Neural progenitor cell (in vitro differentiated cells): ENCODE data around the gene PPP2R1B. TPM values are rescaled to one million over a fixed set of nuclear protein-coding genes. Genes with fewer than 3 reads are reported as not detected.

Experiments used
- DNase-seq: peaks from one replicate; pipeline ENCODE4 v3.0.0-alpha.2; 2016; ENCODE audit warnings: low spot score
- H2AFZ ChIP-seq: fragments of 200-600 bp; sonication (generic); replicated peaks from 2 replicates; pipeline ENCODE4 v1.6.1; 2016; ENCODE audit warnings: antibody characterized with exemption
- H3F3A ChIP-seq: fragments of 200-600 bp; sonication (generic); 2 replicates; pipeline ENCODE4 v1.6.1; 2016; ENCODE audit warnings: antibody characterized with exemption, low read depth
- H3K27ac ChIP-seq: fragments of 200-600 bp; sonication (generic); 2 replicates; pipeline ENCODE4 v1.5.1; 2016; ENCODE audit warnings: mild to moderate bottlenecking
- H3K27me3 ChIP-seq: fragments of 200-600 bp; sonication (generic); 2 replicates; pipeline ENCODE4 v1.6.1; 2016; ENCODE audit warnings: mild to moderate bottlenecking, moderate library complexity
- H3K36me3 ChIP-seq: fragments of 200-600 bp; sonication (generic); 2 replicates; pipeline ENCODE4 v1.5.1; 2016
- H3K4me1 ChIP-seq: fragments of 200-600 bp; sonication (generic); 2 replicates; pipeline ENCODE4 v1.6.1; 2016; ENCODE audit warnings: mixed run types
- H3K4me2 ChIP-seq: fragments of 200-600 bp; sonication (generic); 2 replicates; pipeline ENCODE4 v1.6.1; 2016
- H3K4me3 ChIP-seq: fragments of 200-600 bp; sonication (generic); 2 replicates; pipeline ENCODE4 v1.5.1; 2016
- H3K79me2 ChIP-seq: fragments of 200-600 bp; sonication (generic); 2 replicates; pipeline ENCODE4 v1.6.1; 2016; ENCODE audit warnings: low read depth
- H3K9ac ChIP-seq: fragments of 200-600 bp; sonication (generic); 2 replicates; pipeline ENCODE4 v1.6.1; 2016
- H3K9me3 ChIP-seq: fragments of 200-600 bp; sonication (generic); 2 replicates; pipeline ENCODE4 v1.5.1; 2016; ENCODE audit warnings: low read depth
- H4K20me1 ChIP-seq: fragments of 200-600 bp; sonication (generic); 2 replicates; pipeline ENCODE4 v1.6.1; 2016; ENCODE audit warnings: low read depth
- H3K27ac Mint-ChIP-seq: 3 replicates; pipeline ENCODE4 v1.8.0; 2021; ENCODE audit warnings: mixed read lengths
- H3K27me3 Mint-ChIP-seq: 2 replicates; pipeline ENCODE4 v1.8.0; 2022; ENCODE audit warnings: low read depth, mild to moderate bottlenecking, inconsistent platforms, moderate library complexity, mixed read lengths; ENCODE audit not compliant: insufficient read depth
- H3K36me3 Mint-ChIP-seq: 3 replicates; pipeline ENCODE4 v1.8.0; 2021; ENCODE audit warnings: mixed read lengths
- H3K4me1 Mint-ChIP-seq: 3 replicates; pipeline ENCODE4 v1.8.0; 2021; ENCODE audit warnings: mixed read lengths
- H3K4me3 Mint-ChIP-seq: 3 replicates; pipeline ENCODE4 v1.8.0; 2021; ENCODE audit warnings: mild to moderate bottlenecking, moderate library complexity, mixed read lengths
- H3K9me3 Mint-ChIP-seq: 3 replicates; pipeline ENCODE4 v1.8.0; 2020; ENCODE audit warnings: mixed read lengths
- EZH2 ChIP-seq: fragments of 200-600 bp; sonication (generic); IDR thresholded peaks from 2 replicates; pipeline ENCODE4 v1.6.1; 2017; ENCODE audit warnings: antibody characterized with exemption, mild to moderate bottlenecking, moderate library complexity
- EZH2phosphoT487 ChIP-seq: fragments of 200-600 bp; sonication (generic); IDR thresholded peaks from 2 replicates; pipeline ENCODE4 v1.6.1; 2017; ENCODE audit warnings: antibody characterized with exemption
- total RNA-seq: library from RNA; depleted of rRNA; stranded (reverse); fragments of >200 nt; gene quantifications from 2 replicates; pipeline ENCODE4 v1.2.3, GENCODE V29; 2015; ENCODE audit warnings: low replicate concordance
- TF ChIP-seq, protein P1 (sequence below): fragments of 200-600 bp; sonication (generic); IDR thresholded peaks from 2 replicates; pipeline ENCODE4 v1.5.1; 2017; ENCODE audit warnings: antibody characterized with exemption, mild to moderate bottlenecking

PPP2R1B gene
- total RNA-seq, 1 donor from 2014 or later: 68.4 TPM

GRCh38 chr11:111714522-111714921, 51.7 kb downstream of the PPP2R1B start:
- Histone ChIP-seq H3K27me3 (no peaks in the 10 kb centered on the region), H3K79me2 (no peaks in the 10 kb centered on the region), H2AFZ (no peak overlapping the region), H3K36me3 (no peaks in the 10 kb centered on the region), H3K9ac (no peak overlapping the region), H3F3A (peaks cover 5% of the 10 kb centered on the region), H3K4me2 (no peak overlapping the region), H3K4me1 (peaks cover 17% of the 10 kb centered on the region), H3K27ac (no peak overlapping the region), H3K4me3 (no peak overlapping the region), H3K9me3 (no peaks in the 10 kb centered on the region), H4K20me1 (no peaks in the 10 kb centered on the region)
- Mint-ChIP-seq H3K36me3 (peaks cover 37% of the 10 kb centered on the region), H3K27ac (no peak overlapping the region), H3K4me3 (no peak overlapping the region), H3K4me1 (peaks cover 11% of the 10 kb centered on the region), H3K27me3 (no peaks in the 10 kb centered on the region), H3K9me3 (no peaks in the 10 kb centered on the region)
- no peak for DNase-seq
- TF ChIP-seq, protein P1, sequence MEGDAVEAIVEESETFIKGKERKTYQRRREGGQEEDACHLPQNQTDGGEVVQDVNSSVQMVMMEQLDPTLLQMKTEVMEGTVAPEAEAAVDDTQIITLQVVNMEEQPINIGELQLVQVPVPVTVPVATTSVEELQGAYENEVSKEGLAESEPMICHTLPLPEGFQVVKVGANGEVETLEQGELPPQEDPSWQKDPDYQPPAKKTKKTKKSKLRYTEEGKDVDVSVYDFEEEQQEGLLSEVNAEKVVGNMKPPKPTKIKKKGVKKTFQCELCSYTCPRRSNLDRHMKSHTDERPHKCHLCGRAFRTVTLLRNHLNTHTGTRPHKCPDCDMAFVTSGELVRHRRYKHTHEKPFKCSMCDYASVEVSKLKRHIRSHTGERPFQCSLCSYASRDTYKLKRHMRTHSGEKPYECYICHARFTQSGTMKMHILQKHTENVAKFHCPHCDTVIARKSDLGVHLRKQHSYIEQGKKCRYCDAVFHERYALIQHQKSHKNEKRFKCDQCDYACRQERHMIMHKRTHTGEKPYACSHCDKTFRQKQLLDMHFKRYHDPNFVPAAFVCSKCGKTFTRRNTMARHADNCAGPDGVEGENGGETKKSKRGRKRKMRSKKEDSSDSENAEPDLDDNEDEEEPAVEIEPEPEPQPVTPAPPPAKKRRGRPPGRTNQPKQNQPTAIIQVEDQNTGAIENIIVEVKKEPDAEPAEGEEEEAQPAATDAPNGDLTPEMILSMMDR: no peak
- no peak for TF ChIP-seq EZH2phosphoT487
- TF ChIP-seq EZH2: no peak

GRCh38 chr11:111707691-111708067, 58.5 kb downstream of the PPP2R1B start:
- Histone ChIP-seq H3K79me2 (no peaks in the 10 kb centered on the region), H2AFZ (no peak overlapping the region), H3K27ac (no peak overlapping the region), H3K4me2 (no peak overlapping the region), H3K36me3 (no peaks in the 10 kb centered on the region), H3K27me3 (no peaks in the 10 kb centered on the region), H3K4me1 (no peaks in the 10 kb centered on the region), H3K9ac (no peak overlapping the region), H3K9me3 (no peaks in the 10 kb centered on the region), H4K20me1 (no peaks in the 10 kb centered on the region), H3K4me3 (no peak overlapping the region), H3F3A (no peaks in the 10 kb centered on the region)
- Mint-ChIP-seq H3K4me1 (no peaks in the 10 kb centered on the region), H3K27me3 (no peaks in the 10 kb centered on the region), H3K27ac (no peak overlapping the region), H3K4me3 (no peak overlapping the region), H3K36me3 (peaks cover 37% of the 10 kb centered on the region), H3K9me3 (no peaks in the 10 kb centered on the region)
- DNase-seq: no peak
- no peak for TF ChIP-seq EZH2phosphoT487
- no peak for TF ChIP-seq EZH2
- TF ChIP-seq, protein P1: no peak

- TF ChIP-seq EZH2: no peak
- TF ChIP-seq, protein P1: no peak
- TF ChIP-seq EZH2phosphoT487: no peak
- Histone ChIP-seq H4K20me1 (no peaks in the 10 kb centered on the region), H3K4me2 (no peak overlapping the region), H3K27ac (no peak overlapping the region), H3K36me3 (no peaks in the 10 kb centered on the region), H3K9ac (no peak overlapping the region), H3K27me3 (no peaks in the 10 kb centered on the region), H3K4me1 (no peaks in the 10 kb centered on the region), H3K79me2 (no peaks in the 10 kb centered on the region), H3K9me3 (no peaks in the 10 kb centered on the region), H3K4me3 (no peak overlapping the region), H3F3A (no peaks in the 10 kb centered on the region), H2AFZ (no peak overlapping the region)
- peaks cover 32% of the 10 kb centered on the region for H3K36me3 Mint-ChIP-seq
- H3K4me1 Mint-ChIP-seq: no peaks in the 10 kb centered on the region
- H3K27me3 Mint-ChIP-seq: no peaks in the 10 kb centered on the region
- H3K4me3 Mint-ChIP-seq: no peak overlapping the region
- no peak for DNase-seq
- no peaks in the 10 kb centered on the region for H3K9me3 Mint-ChIP-seq
- no peak overlapping the region for H3K27ac Mint-ChIP-seq
These were observed 59.0 kb downstream of the PPP2R1B start for GRCh38 chr11:111707039-111707690.
